Mesendoderm (in vitro differentiated cells): ENCODE data around the gene CCDC27.
"Not testable (repeated sequence)": the region's sequence is repeated elsewhere in the genome, so short reads cannot be mapped to it uniquely, and the experiment has no call there.

Source experiments
- DNase-seq: peaks from one replicate; pipeline ENCODE4 v3.0.0; 2013
- H2AK5ac ChIP-seq: 2 replicates; pipeline ENCODE4 v1.6.1; 2013; ENCODE audit warnings: low read length, inconsistent platforms
- H2BK120ac ChIP-seq: 2 replicates; pipeline ENCODE4 v1.6.1; 2013; ENCODE audit warnings: low read depth, mild to moderate bottlenecking, low read length, moderate library complexity, mixed read lengths
- H2BK15ac ChIP-seq: replicated peaks from 2 replicates; pipeline ENCODE4 v1.6.1; 2013; ENCODE audit warnings: low read depth, mild to moderate bottlenecking, moderate library complexity
- H2BK5ac ChIP-seq: 2 replicates; pipeline ENCODE4 v1.6.1; 2013; ENCODE audit warnings: low read length, inconsistent platforms
- H3K18ac ChIP-seq: 2 replicates; pipeline ENCODE4 v1.6.1; 2013; ENCODE audit warnings: mild to moderate bottlenecking, low read length, mixed read lengths
- H3K23ac ChIP-seq: one replicate; pipeline ENCODE4 v1.6.1; 2013; ENCODE audit warnings: low read length
- H3K27ac ChIP-seq: 2 replicates; pipeline ENCODE4 v1.5.1; 2013; ENCODE audit warnings: low read depth, mild to moderate bottlenecking, inconsistent platforms, low read length, moderate library complexity
- H3K27me3 ChIP-seq: 2 replicates; pipeline ENCODE4 v1.6.1; 2013; ENCODE audit warnings: low read length, control low read depth, mild to moderate bottlenecking, inconsistent platforms; ENCODE audit not compliant: insufficient read depth, poor library complexity
- H3K36me3 ChIP-seq: 2 replicates; pipeline ENCODE4 v1.6.1; 2013; ENCODE audit warnings: low read length, inconsistent platforms; ENCODE audit not compliant: control insufficient read depth, insufficient read depth
- H3K4ac ChIP-seq: one replicate; pipeline ENCODE4 v1.6.1; 2013; ENCODE audit warnings: low read depth, mild to moderate bottlenecking, low read length, moderate library complexity
- H3K4me1 ChIP-seq: 2 replicates; pipeline ENCODE4 v1.6.1; 2013; ENCODE audit warnings: low read depth, low read length, inconsistent platforms; ENCODE audit not compliant: control insufficient read depth
- H3K4me2 ChIP-seq: 2 replicates; pipeline ENCODE4 v1.6.1; 2013; ENCODE audit warnings: low read length
- H3K4me3 ChIP-seq: 2 replicates; pipeline ENCODE4 v1.5.1; 2013; ENCODE audit warnings: mild to moderate bottlenecking, low read length
- H3K56ac ChIP-seq: one replicate; pipeline ENCODE4 v1.6.1; 2013; ENCODE audit warnings: low read length
- H3K79me1 ChIP-seq: 2 replicates; pipeline ENCODE4 v1.6.1; 2013; ENCODE audit warnings: low read length, inconsistent platforms
- H3K79me2 ChIP-seq: 2 replicates; pipeline ENCODE4 v1.6.1; 2013; ENCODE audit warnings: mild to moderate bottlenecking, low read length; ENCODE audit not compliant: control insufficient read depth, insufficient read depth
- H3K9ac ChIP-seq: 2 replicates; pipeline ENCODE4 v1.6.1; 2013; ENCODE audit warnings: low read length, inconsistent platforms
- H4K5ac ChIP-seq: one replicate; pipeline ENCODE4 v1.6.1; 2013; ENCODE audit warnings: low read length
- H4K8ac ChIP-seq: one replicate; pipeline ENCODE4 v1.6.1; 2013; ENCODE audit warnings: low read depth, mild to moderate bottlenecking, control low read depth, low read length, moderate library complexity
- WGBS: extraction: QIAGEN DNeasy Blood & Tissue Kit; methylation state at CpG from one replicate; pipeline ENCODE4 v1.1.7; 2013; ENCODE audit warnings: low lambda C conversion rate, missing lambda C conversion rate; ENCODE audit not compliant: insufficient coverage; ENCODE audit errors: extremely low coverage; 5-methylcytosine and 5-hydroxymethylcytosine counted together

CCDC27 gene

DNA sequence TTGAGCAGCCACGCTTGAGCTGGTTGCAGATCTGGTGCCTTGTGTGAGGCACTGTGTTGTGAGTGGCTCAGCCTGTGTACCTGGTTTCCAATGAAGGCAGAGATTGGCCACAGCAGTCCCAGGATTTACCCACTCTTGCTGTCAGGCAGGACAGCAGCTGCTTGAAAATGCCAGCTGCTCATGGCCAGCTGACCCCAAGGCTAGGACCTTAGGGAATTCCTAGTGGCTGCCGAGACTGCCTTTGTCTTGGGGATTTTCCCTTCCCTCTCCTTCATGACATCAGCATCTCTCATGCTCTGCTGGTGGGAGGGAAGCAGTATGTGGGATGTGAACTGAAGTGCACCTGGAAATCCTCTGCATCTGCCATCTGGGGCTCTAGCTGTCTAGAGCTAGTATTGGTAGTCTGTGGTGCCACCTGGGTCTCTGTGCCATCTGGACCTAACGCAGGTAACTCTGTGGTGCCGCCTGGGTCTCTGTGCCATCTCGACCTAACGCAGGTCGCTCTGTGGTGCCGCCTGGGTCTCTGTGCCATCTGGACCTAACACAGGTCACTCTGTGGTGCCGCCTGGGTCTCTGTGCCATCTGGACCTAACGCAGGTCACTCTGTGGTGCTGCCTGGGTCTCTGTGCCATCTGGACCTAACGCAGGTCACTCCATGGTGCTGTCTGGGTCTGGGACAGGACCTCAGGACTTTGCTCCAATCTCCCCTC is 47.9 kb downstream of the CCDC27 start:
- H3K27ac ChIP-seq: no peak overlapping the region
- H3K4ac ChIP-seq: no peak overlapping the region

DNA sequence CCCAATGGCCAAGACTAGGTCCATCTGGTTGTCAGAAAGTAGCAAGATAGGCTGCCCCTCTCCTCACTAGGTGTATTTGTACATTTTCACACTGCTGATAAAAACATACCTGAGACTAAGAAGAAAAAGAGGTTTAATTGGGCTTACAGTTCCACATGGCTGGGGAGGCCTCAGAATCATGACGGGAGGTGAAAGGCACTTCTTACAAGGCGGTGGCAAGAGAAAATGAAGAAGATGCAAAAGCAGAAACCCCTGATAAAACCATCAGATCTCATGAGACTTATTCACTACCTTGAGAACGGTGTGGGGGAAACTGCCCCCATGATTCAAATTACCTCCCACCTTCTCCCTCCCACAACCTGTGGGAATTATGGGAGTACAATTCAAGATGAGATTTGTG is 48.5 kb downstream of the CCDC27 start:
- DNase-seq, H2AK5ac ChIP-seq, H3K9ac ChIP-seq, H2BK120ac ChIP-seq, H3K27me3 ChIP-seq, H3K4me1 ChIP-seq, H3K18ac ChIP-seq, H3K4ac ChIP-seq, H3K27ac ChIP-seq, H3K23ac ChIP-seq, H4K8ac ChIP-seq, H3K4me3 ChIP-seq, H3K79me1 ChIP-seq, H3K79me2 ChIP-seq, H3K56ac ChIP-seq, H3K36me3 ChIP-seq, H2BK15ac ChIP-seq, H4K5ac ChIP-seq, H3K4me2 ChIP-seq, H2BK5ac ChIP-seq: not testable (repeated sequence)
- no CpG with 5 or more reads among the region's 3 CpGs for WGBS

More for the DNA sequence above, 47.9 kb downstream of the CCDC27 start:
- H2BK5ac ChIP-seq: no peak overlapping the region
- H2BK15ac ChIP-seq: no peak overlapping the region
- no peak overlapping the region for H4K5ac ChIP-seq
- H3K27me3 ChIP-seq: no peaks in the 10 kb centered on the region
- H3K23ac ChIP-seq: no peak overlapping the region
- no peak overlapping the region for H2BK120ac ChIP-seq
- no CpG with 5 or more reads among the region's 11 CpGs for WGBS
- no peaks in the 10 kb centered on the region for H3K4me1 ChIP-seq
- no peak for DNase-seq
- H3K9ac ChIP-seq: no peak overlapping the region
- H2AK5ac ChIP-seq: no peak overlapping the region
- H3K79me1 ChIP-seq: peaks cover 5% of the 10 kb centered on the region
- H3K4me2 ChIP-seq: no peak overlapping the region
- H3K4me3 ChIP-seq: no peak overlapping the region
- H3K79me2 ChIP-seq: peaks cover 9% of the 10 kb centered on the region
- H3K18ac ChIP-seq: no peak overlapping the region
- H3K56ac ChIP-seq: no peak overlapping the region
- no peaks in the 10 kb centered on the region for H3K36me3 ChIP-seq
- H4K8ac ChIP-seq: no peak overlapping the region

DNA sequence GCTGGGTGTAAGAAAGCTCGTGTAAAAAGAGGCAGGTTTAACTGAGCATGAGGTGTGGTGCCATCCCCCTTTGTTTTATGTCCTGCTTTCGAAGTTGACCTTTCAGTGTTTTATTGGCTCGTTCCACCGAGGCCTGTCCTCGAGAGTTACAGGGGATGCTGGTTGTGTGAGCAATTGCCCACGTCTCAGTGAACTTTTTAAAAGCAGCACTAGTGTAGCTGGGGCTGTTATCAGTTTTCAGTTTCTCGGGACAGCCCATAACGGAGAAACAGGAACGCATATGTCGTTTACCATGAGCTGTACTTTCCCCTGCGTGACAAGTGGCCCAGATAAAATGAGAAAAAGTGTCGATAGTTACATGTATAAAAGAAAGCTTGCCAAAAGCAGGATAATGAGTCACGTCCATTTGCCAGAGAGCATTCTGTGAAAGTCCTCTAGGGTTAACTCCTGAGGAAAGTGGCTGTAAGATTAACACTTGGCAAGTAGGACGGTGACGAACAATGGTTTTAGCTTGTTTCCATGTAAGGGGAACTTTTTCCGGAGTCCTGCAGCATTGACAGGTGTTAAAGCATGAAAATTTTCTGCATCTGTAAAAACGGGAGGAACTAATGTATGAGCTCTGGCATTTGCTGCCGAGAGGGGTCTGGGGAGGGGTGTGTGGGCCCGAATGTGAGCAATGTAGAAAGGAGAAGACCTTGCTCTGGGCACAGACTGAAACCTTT is 51.8 kb downstream of the CCDC27 start:
- DNase-seq: no peak
- Histone ChIP-seq H3K4me1 (no peaks in the 10 kb centered on the region), H3K27ac (no peak overlapping the region), H3K79me1 (no peaks in the 10 kb centered on the region), H2BK15ac (no peak overlapping the region), H3K27me3 (no peaks in the 10 kb centered on the region), H2BK120ac (no peak overlapping the region), H3K4me3 (no peak overlapping the region), H3K56ac (no peak overlapping the region), H3K4ac (no peak overlapping the region), H4K8ac (no peak overlapping the region), H2BK5ac (no peak overlapping the region), H3K36me3 (no peaks in the 10 kb centered on the region), H3K9ac (no peak overlapping the region), H3K79me2 (no peaks in the 10 kb centered on the region), H3K18ac (no peak overlapping the region), H3K4me2 (no peak overlapping the region), H3K23ac (no peak overlapping the region), H4K5ac (no peak overlapping the region), H2AK5ac (no peak overlapping the region)
- WGBS: no CpG with 5 or more reads among the region's 19 CpGs

- not testable (repeated sequence) for H3K79me1 ChIP-seq, H3K9ac ChIP-seq, H3K23ac ChIP-seq, H2BK120ac ChIP-seq, DNase-seq, H3K27me3 ChIP-seq, H3K4me1 ChIP-seq, H3K36me3 ChIP-seq, H3K4ac ChIP-seq, H3K56ac ChIP-seq, H2BK15ac ChIP-seq, H4K8ac ChIP-seq, H3K27ac ChIP-seq, H3K79me2 ChIP-seq, H3K4me2 ChIP-seq, H2AK5ac ChIP-seq, H2BK5ac ChIP-seq, H4K5ac ChIP-seq, H3K4me3 ChIP-seq, H3K18ac ChIP-seq
- no CpG with 5 or more reads among the region's 7 CpGs for WGBS
Measured at GRCh38 chr1:3804627-3804944, 52.3 kb downstream of the CCDC27 start.

DNA sequence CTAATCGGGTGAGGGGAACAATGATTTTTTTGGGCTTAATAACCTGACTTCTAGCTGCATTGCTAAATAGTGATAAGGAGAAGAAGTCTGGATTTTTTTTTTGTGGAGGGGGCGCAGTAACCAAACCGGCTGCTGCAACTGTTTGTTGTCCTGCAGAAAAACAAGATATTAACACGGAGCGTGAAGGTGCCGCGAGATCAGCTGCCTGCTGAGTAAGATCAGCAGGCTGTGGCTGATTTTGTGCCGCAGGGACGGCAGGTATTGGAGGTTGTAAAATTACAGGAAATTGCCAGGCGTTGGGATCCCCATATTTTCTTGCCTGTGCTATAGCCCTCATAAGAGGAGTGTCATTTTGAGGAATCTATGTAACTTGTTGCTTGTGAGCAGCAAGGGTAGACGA is 52.8 kb downstream of the CCDC27 start:
- Histone ChIP-seq H4K5ac (no peak overlapping the region), H2BK120ac (no peak overlapping the region), H3K18ac (no peak overlapping the region), H3K79me2 (no peaks in the 10 kb centered on the region), H3K4ac (no peak overlapping the region), H2AK5ac (no peak overlapping the region), H3K4me1 (no peaks in the 10 kb centered on the region), H2BK15ac (no peak overlapping the region), H4K8ac (no peak overlapping the region), H2BK5ac (no peak overlapping the region), H3K23ac (no peak overlapping the region), H3K27ac (no peak overlapping the region), H3K4me2 (no peak overlapping the region), H3K79me1 (no peaks in the 10 kb centered on the region), H3K4me3 (no peak overlapping the region), H3K36me3 (no peaks in the 10 kb centered on the region), H3K56ac (no peak overlapping the region), H3K9ac (no peak overlapping the region), H3K27me3 (no peaks in the 10 kb centered on the region)
- WGBS: no CpG with 5 or more reads among the region's 11 CpGs
- DNase-seq: no peak

GRCh38 chr1:3807769-3808168 is 55.5 kb downstream of the CCDC27 start:
- no peak overlapping the region for H2AK5ac ChIP-seq
- H3K4me2 ChIP-seq: no peak overlapping the region
- no peaks in the 10 kb centered on the region for H3K79me1 ChIP-seq
- no peak for DNase-seq
- H2BK15ac ChIP-seq: no peak overlapping the region
- H3K79me2 ChIP-seq: no peaks in the 10 kb centered on the region
- H3K27me3 ChIP-seq: no peaks in the 10 kb centered on the region
- no peak overlapping the region for H4K8ac ChIP-seq
- no peak overlapping the region for H4K5ac ChIP-seq
- no peak overlapping the region for H3K56ac ChIP-seq
- H3K4ac ChIP-seq: no peak overlapping the region
- WGBS: no CpG with 5 or more reads among the region's 5 CpGs
- no peak overlapping the region for H2BK5ac ChIP-seq
- H3K23ac ChIP-seq: no peak overlapping the region
- no peaks in the 10 kb centered on the region for H3K4me1 ChIP-seq
- H3K27ac ChIP-seq: no peak overlapping the region
- H3K9ac ChIP-seq: no peak overlapping the region
- no peak overlapping the region for H3K4me3 ChIP-seq
- H3K18ac ChIP-seq: no peak overlapping the region
- H2BK120ac ChIP-seq: no peak overlapping the region
- H3K36me3 ChIP-seq: no peaks in the 10 kb centered on the region
